Fibroblast of pulmonary artery (primary cell): ENCODE results near the gene AHSA1.

ENCODE experiments used
- DNase-seq: peaks from one replicate; pipeline ENCODE4 v3.0.0-alpha.2; 2010; ENCODE audit warnings: low read depth
- H3K4me3 ChIP-seq: replicated peaks from 2 replicates; pipeline ENCODE4 v1.5.1; 2011; ENCODE audit warnings: low read depth, mild to moderate bottlenecking, control low read depth, low read length, moderate library complexity
- TF ChIP-seq, protein P1 (sequence below): IDR thresholded peaks from 2 replicates; pipeline ENCODE4 v1.5.1; 2011; ENCODE audit warnings: mild to moderate bottlenecking, control low read depth, low read length, inconsistent platforms; ENCODE audit errors: missing control alignments

Gene AHSA1

DNA sequence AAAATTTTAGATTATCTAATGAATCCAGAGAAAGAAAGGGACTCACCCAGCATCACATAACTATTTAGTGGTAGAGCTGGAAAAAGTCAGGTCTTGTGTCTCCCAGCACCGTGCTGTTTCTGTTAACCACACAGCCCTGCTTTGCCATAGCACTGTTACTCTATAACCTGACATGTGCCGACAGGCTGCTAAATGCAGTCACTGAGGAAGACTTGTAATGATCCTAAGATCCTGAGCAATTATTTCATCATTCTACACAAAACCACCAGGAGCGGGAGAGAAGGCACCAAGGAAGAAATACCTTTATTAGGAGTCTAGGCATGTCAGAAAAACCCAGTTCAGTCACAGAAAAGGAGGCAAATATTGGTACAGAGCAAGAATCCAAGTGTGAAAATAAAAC, 31.5 kb upstream of the AHSA1 start:
- TF ChIP-seq, protein P1, sequence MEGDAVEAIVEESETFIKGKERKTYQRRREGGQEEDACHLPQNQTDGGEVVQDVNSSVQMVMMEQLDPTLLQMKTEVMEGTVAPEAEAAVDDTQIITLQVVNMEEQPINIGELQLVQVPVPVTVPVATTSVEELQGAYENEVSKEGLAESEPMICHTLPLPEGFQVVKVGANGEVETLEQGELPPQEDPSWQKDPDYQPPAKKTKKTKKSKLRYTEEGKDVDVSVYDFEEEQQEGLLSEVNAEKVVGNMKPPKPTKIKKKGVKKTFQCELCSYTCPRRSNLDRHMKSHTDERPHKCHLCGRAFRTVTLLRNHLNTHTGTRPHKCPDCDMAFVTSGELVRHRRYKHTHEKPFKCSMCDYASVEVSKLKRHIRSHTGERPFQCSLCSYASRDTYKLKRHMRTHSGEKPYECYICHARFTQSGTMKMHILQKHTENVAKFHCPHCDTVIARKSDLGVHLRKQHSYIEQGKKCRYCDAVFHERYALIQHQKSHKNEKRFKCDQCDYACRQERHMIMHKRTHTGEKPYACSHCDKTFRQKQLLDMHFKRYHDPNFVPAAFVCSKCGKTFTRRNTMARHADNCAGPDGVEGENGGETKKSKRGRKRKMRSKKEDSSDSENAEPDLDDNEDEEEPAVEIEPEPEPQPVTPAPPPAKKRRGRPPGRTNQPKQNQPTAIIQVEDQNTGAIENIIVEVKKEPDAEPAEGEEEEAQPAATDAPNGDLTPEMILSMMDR = no peak
- no peak for DNase-seq
- H3K4me3 ChIP-seq = no peak overlapping the region

DNA sequence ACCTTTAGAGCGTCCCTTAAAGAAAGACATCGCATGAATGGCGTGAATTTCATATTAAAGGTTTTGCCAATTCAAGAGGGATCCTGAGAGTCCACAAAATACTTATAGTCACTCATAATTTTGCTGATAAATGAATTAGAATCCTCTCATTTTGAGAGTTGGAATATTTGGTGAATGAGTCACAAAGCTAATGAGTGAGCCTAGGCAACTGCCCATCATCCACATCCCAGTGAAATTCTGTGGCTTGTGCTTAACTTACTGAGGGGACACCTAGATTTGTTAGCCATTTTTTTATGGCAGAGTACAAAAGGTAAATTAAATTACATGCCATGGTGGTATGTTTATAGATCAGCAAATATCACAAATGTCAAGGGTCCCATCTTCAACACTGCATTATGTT, 21.9 kb upstream of the AHSA1 start:
- no peak for DNase-seq
- TF ChIP-seq, protein P1 = no peak
- H3K4me3 ChIP-seq = no peak overlapping the region

DNA sequence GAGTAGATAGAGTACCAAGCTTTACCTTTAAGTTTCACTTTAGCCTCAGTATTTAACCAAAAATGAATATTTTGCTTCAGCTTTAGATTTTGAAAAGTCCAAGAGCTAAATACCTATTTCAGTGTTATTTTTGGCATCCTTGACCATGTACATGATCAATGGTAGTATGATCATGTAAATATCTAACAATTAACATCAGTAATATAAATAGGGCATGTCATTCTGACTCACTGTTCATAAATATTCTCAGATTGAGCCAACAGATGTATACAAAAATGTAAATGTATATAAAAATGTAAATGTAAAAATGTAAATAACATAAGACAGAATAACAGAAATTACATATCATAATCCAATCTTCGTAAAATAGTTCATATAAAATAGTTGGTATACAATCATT, 19.3 kb upstream of the AHSA1 start:
- no peak overlapping the region for H3K4me3 ChIP-seq
- DNase-seq = no peak
- TF ChIP-seq, protein P1 = no peak

DNA sequence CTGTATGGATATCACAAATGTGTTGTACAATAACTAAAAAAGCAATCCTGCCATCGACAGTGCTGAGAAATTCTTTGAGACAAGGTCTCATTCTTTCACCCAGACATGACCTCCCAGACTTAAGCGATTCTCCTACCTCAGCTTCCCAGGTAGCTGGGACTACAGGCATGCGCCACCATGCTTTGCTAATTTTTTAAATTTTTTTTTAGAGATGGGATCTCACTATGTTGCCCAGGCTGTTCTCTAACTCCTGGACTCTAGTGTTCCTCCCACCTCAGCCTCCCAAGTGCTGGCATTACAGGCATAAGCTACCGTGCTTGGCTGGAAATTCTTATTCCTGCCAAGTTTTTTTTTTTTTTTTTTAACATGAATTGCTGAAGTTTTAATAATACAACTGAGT, 18.0 kb upstream of the AHSA1 start:
- H3K4me3 ChIP-seq = no peak overlapping the region
- TF ChIP-seq, protein P1 = no peak
- DNase-seq = no peak

DNA sequence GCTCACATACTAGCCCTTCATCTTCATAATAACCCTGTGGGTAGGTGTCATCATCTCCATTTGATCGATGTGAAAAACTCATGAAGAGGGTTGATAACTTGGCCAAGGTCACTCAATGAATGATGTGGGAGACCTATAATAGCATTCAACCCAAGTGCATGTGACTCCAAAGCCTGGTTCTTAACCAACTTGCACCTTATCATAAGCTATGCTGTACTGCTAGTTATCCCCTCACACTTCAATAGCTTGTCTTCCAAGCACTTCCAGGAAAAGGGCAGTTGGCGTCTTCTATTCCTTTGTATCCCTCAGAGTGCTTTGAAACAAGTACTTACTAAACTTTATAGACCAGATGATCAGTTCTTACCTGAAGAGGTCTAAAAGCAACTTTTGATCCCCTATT, 15.7 kb upstream of the AHSA1 start:
- DNase-seq = no peak
- H3K4me3 ChIP-seq = no peak overlapping the region
- TF ChIP-seq, protein P1 = no peak

DNA sequence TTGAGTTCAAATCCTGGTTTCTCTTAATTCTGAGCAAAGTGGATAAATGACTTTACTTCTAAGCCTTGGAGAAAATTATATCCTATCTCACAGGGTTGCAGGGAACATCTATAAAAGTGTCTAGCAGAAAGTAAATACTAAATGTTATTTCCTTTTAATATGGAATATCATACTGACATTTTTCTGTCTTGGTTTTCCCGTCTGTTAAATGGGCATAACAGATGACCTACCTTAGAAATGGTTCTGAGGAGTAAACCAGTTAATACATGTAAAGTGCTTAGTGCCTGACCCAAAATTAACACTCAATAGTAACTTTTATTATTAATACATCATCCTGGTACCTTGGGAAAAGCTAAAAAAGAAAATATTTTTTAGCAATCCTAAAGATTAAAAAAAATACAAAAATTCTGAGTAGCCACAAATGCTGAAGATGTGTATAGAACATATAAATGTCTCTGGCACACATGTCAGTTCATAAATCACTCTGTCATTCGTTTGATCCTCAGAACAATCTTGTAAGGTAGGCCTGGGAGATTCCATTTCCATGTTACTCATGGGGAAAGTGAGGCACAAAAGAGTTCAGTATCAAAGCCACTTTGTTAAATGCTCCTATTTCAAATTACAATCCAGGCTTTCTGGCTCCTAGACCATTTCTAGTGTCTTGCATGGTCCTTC, 1.8 kb upstream of the AHSA1 start:
- H3K4me3 ChIP-seq = peak overlapping the region; percentile 96
- DNase-seq = no peak
- TF ChIP-seq, protein P1 = no peak

DNA sequence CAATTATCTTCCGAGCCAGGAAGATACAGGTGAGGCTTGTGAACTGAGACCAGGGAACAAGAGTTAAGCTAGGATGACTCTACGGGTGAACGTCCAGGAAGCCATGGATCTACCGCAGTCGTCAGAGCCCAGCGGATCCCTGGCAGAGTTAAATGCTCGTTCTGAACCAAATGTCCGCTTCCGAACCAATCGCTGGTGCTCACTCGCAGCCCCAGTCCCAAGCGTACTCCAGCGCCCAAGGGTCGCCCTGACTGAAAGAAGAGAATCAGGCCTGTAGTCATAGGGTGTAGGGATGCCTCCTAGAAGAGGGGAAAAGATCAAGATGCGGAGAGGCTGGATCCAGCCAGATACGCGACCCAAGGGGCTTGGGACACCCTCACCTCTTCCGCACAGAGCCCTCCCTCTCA, 775 bp upstream of the AHSA1 start:
- TF ChIP-seq, protein P1 = no peak
- DNase-seq = no peak
- H3K4me3 ChIP-seq = peak overlapping the region; percentile 96
